T-helper 1 cell treated with Interleukin-12 subunit alpha and Interleukin-12 subunit beta and Interleukin-4 antibody, amounts not matched to agents 30 μg/mL and 1 μg/mL, for 36 hours (primary cell): Measurements from ENCODE around the gene SRCIN1.
"Not testable (repeated sequence)": the region's sequence is repeated elsewhere in the genome, so short reads cannot be mapped to it uniquely, and the experiment has no call there.

ENCODE experiments used
- H3K27ac Mint-ChIP-seq: one replicate; pipeline ENCODE4 v1.8.0; 2021; ENCODE audit warnings: mild to moderate bottlenecking, mixed read lengths
- H3K27me3 Mint-ChIP-seq: one replicate; pipeline ENCODE4 v1.8.0; 2021; ENCODE audit warnings: low read depth, mixed read lengths
- H3K36me3 Mint-ChIP-seq: one replicate; pipeline ENCODE4 v1.8.0; 2021; ENCODE audit warnings: low read depth, mixed read lengths
- H3K4me1 Mint-ChIP-seq: one replicate; pipeline ENCODE4 v1.8.0; 2021; ENCODE audit warnings: low read depth, mixed read lengths
- H3K4me3 Mint-ChIP-seq: one replicate; pipeline ENCODE4 v1.8.0; 2021; ENCODE audit warnings: mild to moderate bottlenecking, moderate library complexity, mixed read lengths
- H3K9me3 Mint-ChIP-seq: one replicate; pipeline ENCODE4 v1.8.0; 2021; ENCODE audit warnings: mixed read lengths

Gene SRCIN1

GRCh38 chr17:38504216-38504615 lies 101.5 kb downstream of the SRCIN1 start:
- Mint-ChIP-seq H3K4me3 (no peak overlapping the region), H3K9me3 (no peaks in the 10 kb centered on the region), H3K4me1 (peaks cover 2% of the 10 kb centered on the region), H3K36me3 (no peaks in the 10 kb centered on the region), H3K27ac (no peak overlapping the region), H3K27me3 (peaks cover 16% of the 10 kb centered on the region)

- not testable (repeated sequence) for H3K27ac Mint-ChIP-seq, H3K27me3 Mint-ChIP-seq, H3K4me3 Mint-ChIP-seq, H3K4me1 Mint-ChIP-seq, H3K36me3 Mint-ChIP-seq, H3K9me3 Mint-ChIP-seq
Measured at GRCh38 chr17:38503286-38503913, 102.4 kb downstream of the SRCIN1 start.

DNA sequence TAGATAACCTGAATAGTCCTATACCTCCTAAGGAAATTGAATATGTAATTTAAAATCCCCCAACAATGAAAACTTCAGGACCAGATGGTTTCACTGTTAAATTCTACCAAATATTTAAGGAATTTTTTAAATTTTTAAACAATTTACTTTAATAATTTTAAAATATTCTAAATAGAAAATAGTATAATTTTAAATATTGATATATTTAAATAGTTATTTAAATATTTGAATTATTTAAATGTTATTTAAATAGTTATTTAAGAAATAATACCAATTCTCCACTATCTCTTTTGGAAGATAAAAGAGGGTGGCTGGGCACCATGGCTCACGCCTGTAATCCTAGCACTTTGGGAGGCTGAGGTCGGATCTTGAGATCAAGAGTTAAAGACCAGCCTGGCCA lies 104.0 kb downstream of the SRCIN1 start:
- H3K27me3 Mint-ChIP-seq, H3K4me3 Mint-ChIP-seq, H3K4me1 Mint-ChIP-seq, H3K36me3 Mint-ChIP-seq, H3K27ac Mint-ChIP-seq, H3K9me3 Mint-ChIP-seq: not testable (repeated sequence)

DNA sequence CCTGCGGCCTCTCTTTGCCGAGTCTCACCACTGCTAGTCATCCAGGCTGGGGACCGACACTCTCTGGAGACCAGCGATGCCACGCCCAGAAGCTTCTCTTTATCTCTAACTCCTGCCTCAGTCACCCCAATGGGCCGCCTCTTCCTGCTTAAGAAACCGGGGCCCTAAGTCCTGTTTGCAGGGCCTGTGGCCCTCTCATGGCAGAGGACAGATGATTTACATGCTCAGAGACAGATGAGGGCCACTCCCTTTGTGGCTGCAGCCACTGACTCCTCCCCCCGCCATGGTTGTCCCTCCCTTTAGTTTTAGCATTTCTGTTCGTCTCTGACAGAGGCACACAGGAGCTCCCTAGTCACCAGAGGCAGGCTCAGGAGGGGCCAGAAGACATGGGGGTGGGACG lies 106.5 kb downstream of the SRCIN1 start:
- H3K4me1 Mint-ChIP-seq, H3K36me3 Mint-ChIP-seq, H3K4me3 Mint-ChIP-seq, H3K9me3 Mint-ChIP-seq, H3K27me3 Mint-ChIP-seq, H3K27ac Mint-ChIP-seq: not testable (repeated sequence)

DNA sequence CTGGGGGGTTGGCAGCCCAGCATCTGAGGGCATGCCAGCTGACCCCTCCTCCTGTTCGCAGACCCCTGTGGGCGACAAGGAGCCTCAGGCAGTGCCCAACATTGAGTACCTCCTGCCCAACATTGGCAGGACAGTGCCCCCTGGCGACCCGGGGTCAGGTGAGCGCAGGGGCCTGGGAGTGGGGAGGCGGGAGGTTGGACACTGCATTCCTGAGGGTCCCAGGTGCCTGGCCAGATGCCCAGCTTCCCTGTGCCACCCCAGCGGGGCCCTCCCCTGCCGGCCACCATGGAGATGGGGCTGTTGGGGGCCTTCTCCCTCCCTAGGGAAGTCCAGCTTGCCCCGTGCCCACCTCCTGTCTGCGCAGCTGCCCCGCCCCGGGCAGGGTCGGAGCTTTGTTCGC lies 107.4 kb downstream of the SRCIN1 start:
- no peak overlapping the region for H3K27ac Mint-ChIP-seq
- no peaks in the 10 kb centered on the region for H3K9me3 Mint-ChIP-seq
- H3K4me1 Mint-ChIP-seq: no peaks in the 10 kb centered on the region
- H3K36me3 Mint-ChIP-seq: no peaks in the 10 kb centered on the region
- H3K27me3 Mint-ChIP-seq: no peaks in the 10 kb centered on the region
- no peak overlapping the region for H3K4me3 Mint-ChIP-seq

DNA sequence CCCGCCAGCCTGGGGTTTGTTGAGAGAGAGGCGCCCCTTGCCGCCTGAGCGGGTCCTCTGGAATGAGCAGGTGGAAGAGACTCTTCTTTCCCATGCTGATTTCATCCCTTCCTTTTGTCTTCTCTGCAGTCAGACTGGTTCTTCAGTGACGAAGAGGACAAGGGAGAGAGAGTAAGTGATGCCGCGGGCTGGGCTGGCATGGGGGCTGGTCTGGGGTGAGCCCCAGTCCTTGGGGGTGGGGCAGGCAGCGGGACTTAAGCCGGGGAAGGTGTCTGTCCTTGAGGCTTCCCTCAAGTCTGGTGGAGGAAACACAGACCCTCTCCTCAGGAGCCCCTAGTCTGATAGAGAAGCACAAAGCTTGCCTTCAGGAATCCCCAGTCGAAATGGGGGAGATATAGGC lies 108.1 kb downstream of the SRCIN1 start:
- not testable (repeated sequence) for H3K4me3 Mint-ChIP-seq, H3K36me3 Mint-ChIP-seq, H3K27ac Mint-ChIP-seq, H3K4me1 Mint-ChIP-seq, H3K27me3 Mint-ChIP-seq, H3K9me3 Mint-ChIP-seq

- H3K4me1 Mint-ChIP-seq, H3K36me3 Mint-ChIP-seq, H3K9me3 Mint-ChIP-seq, H3K4me3 Mint-ChIP-seq, H3K27ac Mint-ChIP-seq, H3K27me3 Mint-ChIP-seq: not testable (repeated sequence)
Measured at GRCh38 chr17:38494152-38494551, 111.6 kb downstream of the SRCIN1 start.

- not testable (repeated sequence) for H3K4me1 Mint-ChIP-seq
Measured at GRCh38 chr17:38492067-38493040, 113.4 kb downstream of the SRCIN1 start.

GRCh38 chr17:38491346-38492066 lies 114.2 kb downstream of the SRCIN1 start:
- H3K36me3 Mint-ChIP-seq, H3K4me1 Mint-ChIP-seq, H3K27me3 Mint-ChIP-seq, H3K4me3 Mint-ChIP-seq, H3K9me3 Mint-ChIP-seq, H3K27ac Mint-ChIP-seq: not testable (repeated sequence)

More at GRCh38 chr17:38492067-38493040, 113.4 kb downstream of the SRCIN1 start:
- H3K36me3 Mint-ChIP-seq, H3K27ac Mint-ChIP-seq, H3K4me3 Mint-ChIP-seq, H3K9me3 Mint-ChIP-seq, H3K27me3 Mint-ChIP-seq: not testable (repeated sequence)

GRCh38 chr17:38489774-38490173 lies 116.0 kb downstream of the SRCIN1 start:
- not testable (repeated sequence) for H3K9me3 Mint-ChIP-seq, H3K27ac Mint-ChIP-seq, H3K27me3 Mint-ChIP-seq, H3K36me3 Mint-ChIP-seq, H3K4me1 Mint-ChIP-seq, H3K4me3 Mint-ChIP-seq

GRCh38 chr17:38485681-38486298 lies 120.0 kb downstream of the SRCIN1 start:
- not testable (repeated sequence) for H3K27me3 Mint-ChIP-seq, H3K27ac Mint-ChIP-seq, H3K4me3 Mint-ChIP-seq, H3K36me3 Mint-ChIP-seq, H3K9me3 Mint-ChIP-seq, H3K4me1 Mint-ChIP-seq

GRCh38 chr17:38485146-38485468 lies 120.6 kb downstream of the SRCIN1 start:
- Mint-ChIP-seq H3K27ac (no peak overlapping the region), H3K4me3 (no peak overlapping the region), H3K27me3 (peaks cover 10% of the 10 kb centered on the region), H3K36me3 (no peaks in the 10 kb centered on the region), H3K9me3 (no peaks in the 10 kb centered on the region), H3K4me1 (peaks cover 4% of the 10 kb centered on the region)

DNA sequence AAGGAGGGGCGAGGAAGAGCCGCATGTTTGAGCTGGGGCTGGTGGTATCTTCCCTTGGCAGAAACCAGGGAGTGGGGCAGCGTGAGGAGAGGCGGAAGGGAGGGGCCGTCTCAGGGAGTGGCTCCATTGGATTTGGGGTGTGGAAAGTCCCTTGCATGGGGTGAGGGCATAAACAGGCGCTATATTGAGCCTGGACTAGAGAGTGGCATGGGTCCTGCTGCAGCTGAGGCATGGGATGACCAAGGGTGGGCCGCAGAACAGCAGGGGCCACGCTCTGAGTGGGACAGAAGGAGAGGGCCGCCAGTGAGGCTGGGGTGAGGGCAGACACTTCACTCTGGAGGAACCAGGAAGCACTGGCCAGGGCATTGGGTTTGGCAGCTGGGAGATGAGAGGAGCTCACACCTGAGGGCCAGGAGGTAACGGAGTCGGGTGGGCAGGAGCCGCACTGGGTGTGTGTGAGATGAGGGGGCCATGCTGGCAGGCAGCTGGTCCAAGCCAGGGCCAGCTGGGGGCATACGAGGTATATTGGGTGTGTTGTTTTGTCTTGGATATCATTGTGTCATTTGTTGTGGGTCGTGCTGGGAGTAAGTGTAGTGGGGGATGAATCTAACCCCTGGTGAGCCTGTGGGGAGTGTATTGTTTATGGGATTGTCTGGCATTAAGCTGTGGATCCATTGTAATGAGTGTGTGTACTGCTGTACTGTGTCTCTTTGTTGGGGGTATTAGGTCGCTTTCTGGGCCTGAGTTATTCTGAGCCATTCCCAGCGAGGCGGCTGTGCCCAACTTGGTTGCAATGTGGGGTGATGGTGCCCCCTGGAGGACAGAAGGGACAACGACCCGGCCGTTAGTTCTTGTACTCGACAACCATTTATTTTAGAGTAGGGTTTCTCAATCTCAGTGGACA lies 121.3 kb downstream of the SRCIN1 start:
- not testable (repeated sequence) for H3K36me3 Mint-ChIP-seq, H3K9me3 Mint-ChIP-seq

DNA sequence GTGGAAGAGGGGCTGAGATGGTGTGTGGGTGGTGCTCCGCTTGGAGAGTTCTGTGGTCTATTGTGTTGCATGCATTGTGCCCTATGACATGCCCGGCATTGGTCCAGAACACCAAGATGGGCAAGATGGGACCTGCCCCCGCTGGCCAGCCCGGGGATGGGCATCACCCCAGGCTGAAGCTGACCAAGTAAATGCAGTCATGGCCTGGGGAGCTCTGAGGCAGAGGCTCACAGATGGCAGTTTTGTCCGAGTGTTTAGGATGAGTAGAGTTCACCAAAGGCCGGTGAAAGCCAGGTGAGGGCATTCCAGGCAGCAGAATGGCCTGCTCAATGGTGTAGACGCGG lies 123.1 kb downstream of the SRCIN1 start:
- not testable (repeated sequence) for H3K27ac Mint-ChIP-seq, H3K36me3 Mint-ChIP-seq, H3K4me3 Mint-ChIP-seq, H3K27me3 Mint-ChIP-seq, H3K9me3 Mint-ChIP-seq, H3K4me1 Mint-ChIP-seq

More for the DNA sequence above, 121.3 kb downstream of the SRCIN1 start:
- not testable (repeated sequence) for H3K27ac Mint-ChIP-seq, H3K27me3 Mint-ChIP-seq, H3K4me1 Mint-ChIP-seq, H3K4me3 Mint-ChIP-seq
